HL-60 (cell line): ENCODE results near the gene PARVB.

Experiments used
- DNase-seq, 2 experiments: peaks; one replicate each; pipeline ENCODE4 v3.0.0-alpha.2; 2010 to 2020; ENCODE audit warnings: low read depth in 1 of 2, low spot score in 1 of 2
- H3K27ac ChIP-seq: fragments of 250-450 bp; sonication (Bioruptor Pico); replicated peaks from 2 replicates; pipeline ENCODE4 v1.5.1; 2020; ENCODE audit warnings: mild to moderate bottlenecking, moderate library complexity
- H3K27me3 ChIP-seq: fragments of 250-450 bp; sonication (Bioruptor Pico); 2 replicates; pipeline ENCODE4 v1.5.1; 2021; ENCODE audit warnings: mild to moderate bottlenecking, moderate library complexity; ENCODE audit not compliant: insufficient read depth, poor library complexity, severe bottlenecking
- H3K4me3 ChIP-seq: replicated peaks from 2 replicates; pipeline ENCODE4 v1.5.1; 2011; ENCODE audit warnings: mild to moderate bottlenecking, control low read depth, low read length; ENCODE audit not compliant: insufficient read depth
- GABPA ChIP-seq: IDR thresholded peaks from 2 replicates; pipeline ENCODE4 v1.6.1; 2012; ENCODE audit warnings: low read depth
- POLR2AphosphoS5 ChIP-seq: IDR thresholded peaks from 2 replicates; pipeline ENCODE4 v1.6.1; 2012; ENCODE audit warnings: low read depth
- SPI1 ChIP-seq: IDR thresholded peaks from 2 replicates; pipeline ENCODE4 v1.6.1; 2012; ENCODE audit warnings: low read depth, mild to moderate bottlenecking, borderline replicate concordance
- TF ChIP-seq, protein P1 (sequence below): IDR thresholded peaks from one replicate; pipeline ENCODE4 v1.5.1; 2011; ENCODE audit warnings: low read length, control low read depth, inconsistent platforms; ENCODE audit not compliant: insufficient read depth
- TF ChIP-seq, protein P2 (sequence below): IDR thresholded peaks from 2 replicates; pipeline ENCODE4 v1.6.1; 2012; ENCODE audit warnings: low read depth; ENCODE audit not compliant: insufficient replicate concordance

The PARVB gene

DNA sequence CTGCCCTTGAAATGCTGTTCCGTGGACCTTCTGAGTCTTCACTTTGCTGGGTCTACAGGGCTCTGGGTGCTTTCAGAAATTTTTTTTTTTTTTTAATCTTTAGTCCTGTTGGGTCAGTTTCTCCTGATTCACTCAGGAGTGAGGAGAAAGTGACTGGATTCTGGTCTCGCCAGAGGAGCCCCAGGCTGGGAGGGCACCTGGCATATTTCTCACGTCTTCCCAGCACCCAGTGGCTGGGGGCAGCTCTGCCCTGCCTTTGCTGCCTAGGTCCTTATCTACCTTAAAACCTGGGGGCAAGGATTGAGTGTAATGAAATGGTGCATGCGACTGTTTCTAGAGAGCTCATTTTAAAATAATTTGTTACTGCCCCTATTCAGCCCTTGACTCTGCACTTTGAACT, 45.5 kb upstream of the PARVB start:
- Histone ChIP-seq H3K27ac (no peak overlapping the region), H3K4me3 (no peak overlapping the region), H3K27me3 (no peaks in the 10 kb centered on the region)
- TF ChIP-seq, protein P1, sequence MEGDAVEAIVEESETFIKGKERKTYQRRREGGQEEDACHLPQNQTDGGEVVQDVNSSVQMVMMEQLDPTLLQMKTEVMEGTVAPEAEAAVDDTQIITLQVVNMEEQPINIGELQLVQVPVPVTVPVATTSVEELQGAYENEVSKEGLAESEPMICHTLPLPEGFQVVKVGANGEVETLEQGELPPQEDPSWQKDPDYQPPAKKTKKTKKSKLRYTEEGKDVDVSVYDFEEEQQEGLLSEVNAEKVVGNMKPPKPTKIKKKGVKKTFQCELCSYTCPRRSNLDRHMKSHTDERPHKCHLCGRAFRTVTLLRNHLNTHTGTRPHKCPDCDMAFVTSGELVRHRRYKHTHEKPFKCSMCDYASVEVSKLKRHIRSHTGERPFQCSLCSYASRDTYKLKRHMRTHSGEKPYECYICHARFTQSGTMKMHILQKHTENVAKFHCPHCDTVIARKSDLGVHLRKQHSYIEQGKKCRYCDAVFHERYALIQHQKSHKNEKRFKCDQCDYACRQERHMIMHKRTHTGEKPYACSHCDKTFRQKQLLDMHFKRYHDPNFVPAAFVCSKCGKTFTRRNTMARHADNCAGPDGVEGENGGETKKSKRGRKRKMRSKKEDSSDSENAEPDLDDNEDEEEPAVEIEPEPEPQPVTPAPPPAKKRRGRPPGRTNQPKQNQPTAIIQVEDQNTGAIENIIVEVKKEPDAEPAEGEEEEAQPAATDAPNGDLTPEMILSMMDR: no peak
- TF ChIP-seq, protein P2, sequence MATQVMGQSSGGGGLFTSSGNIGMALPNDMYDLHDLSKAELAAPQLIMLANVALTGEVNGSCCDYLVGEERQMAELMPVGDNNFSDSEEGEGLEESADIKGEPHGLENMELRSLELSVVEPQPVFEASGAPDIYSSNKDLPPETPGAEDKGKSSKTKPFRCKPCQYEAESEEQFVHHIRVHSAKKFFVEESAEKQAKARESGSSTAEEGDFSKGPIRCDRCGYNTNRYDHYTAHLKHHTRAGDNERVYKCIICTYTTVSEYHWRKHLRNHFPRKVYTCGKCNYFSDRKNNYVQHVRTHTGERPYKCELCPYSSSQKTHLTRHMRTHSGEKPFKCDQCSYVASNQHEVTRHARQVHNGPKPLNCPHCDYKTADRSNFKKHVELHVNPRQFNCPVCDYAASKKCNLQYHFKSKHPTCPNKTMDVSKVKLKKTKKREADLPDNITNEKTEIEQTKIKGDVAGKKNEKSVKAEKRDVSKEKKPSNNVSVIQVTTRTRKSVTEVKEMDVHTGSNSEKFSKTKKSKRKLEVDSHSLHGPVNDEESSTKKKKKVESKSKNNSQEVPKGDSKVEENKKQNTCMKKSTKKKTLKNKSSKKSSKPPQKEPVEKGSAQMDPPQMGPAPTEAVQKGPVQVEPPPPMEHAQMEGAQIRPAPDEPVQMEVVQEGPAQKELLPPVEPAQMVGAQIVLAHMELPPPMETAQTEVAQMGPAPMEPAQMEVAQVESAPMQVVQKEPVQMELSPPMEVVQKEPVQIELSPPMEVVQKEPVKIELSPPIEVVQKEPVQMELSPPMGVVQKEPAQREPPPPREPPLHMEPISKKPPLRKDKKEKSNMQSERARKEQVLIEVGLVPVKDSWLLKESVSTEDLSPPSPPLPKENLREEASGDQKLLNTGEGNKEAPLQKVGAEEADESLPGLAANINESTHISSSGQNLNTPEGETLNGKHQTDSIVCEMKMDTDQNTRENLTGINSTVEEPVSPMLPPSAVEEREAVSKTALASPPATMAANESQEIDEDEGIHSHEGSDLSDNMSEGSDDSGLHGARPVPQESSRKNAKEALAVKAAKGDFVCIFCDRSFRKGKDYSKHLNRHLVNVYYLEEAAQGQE: no peak
- TF ChIP-seq GABPA (no peak), SPI1 (no peak), POLR2AphosphoS5 (no peak)
- DNase-seq: no peak

DNA sequence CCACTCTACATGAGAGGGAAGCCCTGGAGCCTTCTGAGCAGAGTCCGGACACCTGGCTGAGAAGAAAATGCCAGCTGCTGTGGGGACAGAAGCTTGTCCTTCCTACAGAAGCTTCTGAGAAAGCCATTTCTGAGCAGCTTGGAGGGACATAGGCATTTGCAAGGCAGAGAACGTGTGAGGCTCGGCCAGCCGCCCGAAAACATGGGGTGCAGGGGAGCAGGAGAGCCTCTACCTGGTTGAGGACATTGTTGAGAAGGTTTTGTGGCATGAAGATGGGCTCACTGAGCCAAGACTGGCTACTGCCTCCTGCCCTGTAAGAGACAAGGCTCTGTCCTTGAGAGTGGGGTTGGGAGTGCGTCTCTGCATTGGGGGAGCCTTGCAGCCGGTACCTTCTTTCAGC, 43.5 kb upstream of the PARVB start:
- DNase-seq: no peak
- Histone ChIP-seq H3K27me3 (no peaks in the 10 kb centered on the region), H3K4me3 (no peak overlapping the region), H3K27ac (no peak overlapping the region)
- TF ChIP-seq, protein P2: no peak
- TF ChIP-seq SPI1 (no peak), GABPA (no peak), POLR2AphosphoS5 (no peak)
- TF ChIP-seq, protein P1: no peak

DNA sequence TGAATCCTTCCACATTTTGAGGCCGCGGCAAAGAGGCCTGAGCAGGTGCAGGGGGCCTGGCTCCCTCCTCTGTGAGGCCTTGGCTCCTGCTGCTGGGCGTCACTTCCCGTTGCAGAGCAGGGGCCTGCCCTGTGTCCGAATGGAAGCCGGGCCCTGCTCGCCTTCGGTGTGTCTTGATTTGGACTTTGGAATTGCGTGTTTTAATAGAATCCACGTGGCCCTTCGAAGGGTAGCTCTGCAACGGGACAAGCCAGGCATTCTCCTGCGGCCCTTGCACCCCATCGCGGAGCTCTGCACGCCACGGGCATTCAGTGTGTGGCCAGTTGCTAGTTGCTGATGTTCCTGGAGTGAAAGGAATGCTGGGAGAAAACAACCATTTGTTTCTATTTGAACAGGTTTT, 43.1 kb upstream of the PARVB start:
- Histone ChIP-seq H3K27me3 (no peaks in the 10 kb centered on the region), H3K27ac (no peak overlapping the region), H3K4me3 (no peak overlapping the region)
- DNase-seq: no peak
- TF ChIP-seq SPI1 (no peak), GABPA (no peak), POLR2AphosphoS5 (no peak)
- TF ChIP-seq, protein P1: no peak
- TF ChIP-seq, protein P2: no peak
